Measurements from ENCODE around the gene DNM3. TPM values are rescaled to one million over a fixed set of nuclear protein-coding genes. Genes with fewer than 3 reads are reported as not detected.
A peak's percentile ranks its signal among the peaks of the same experiment; 100 is the strongest.

The DNM3 gene
- total and polyA plus RNA-seq, 9 of the 15 experiments (the other 6 are each of a cell fraction or from before 2014, with no cell fraction given): 0.08 to 0.36 (median 0.22) TPM; not detected in 1

- TF ChIP-seq HMGN3 (IDR thresholded peaks at IDR 0.05; ENCODE audit: borderline replicate concordance, extremely low read depth, insufficient read length, low read depth, low read length) (peak; percentile 3), PRPF4 (IDR thresholded peaks at IDR 0.05; ENCODE audit: insufficient read depth, low read depth, low read length, poor library complexity, severe bottlenecking) (no peak), MYBL2 (IDR thresholded peaks at IDR 0.05; ENCODE audit: low read depth) (no peak), MYBL2 (CRISPR knock-in tag; IDR thresholded peaks at IDR 0.05; ENCODE audit: borderline replicate concordance) (no peak), ZFP36 (IDR thresholded peaks at IDR 0.05; ENCODE audit: low read depth, low read length, partially characterized antibody) (no peak), ZBTB5 (IDR thresholded peaks at IDR 0.05) (no peak), HDAC1 (IDR thresholded peaks at IDR 0.05) (0 out of 4 replicates have a peak, but pooled peaks of 1 of the 2 experiments have one; percentile 5), ZFP91 (CRISPR knock-in tag; IDR thresholded peaks at IDR 0.05) (no peak), NCOA2 (IDR thresholded peaks at IDR 0.05; ENCODE audit: partially characterized antibody in 2 of 2) (no peak), GTF2E2 (tag; IDR thresholded peaks at IDR 0.05) (peak; percentile 91), FOXA1 (IDR thresholded peaks at IDR 0.05; ENCODE audit: borderline replicate concordance) (no peak)
- TF ChIP-seq, protein P1, sequence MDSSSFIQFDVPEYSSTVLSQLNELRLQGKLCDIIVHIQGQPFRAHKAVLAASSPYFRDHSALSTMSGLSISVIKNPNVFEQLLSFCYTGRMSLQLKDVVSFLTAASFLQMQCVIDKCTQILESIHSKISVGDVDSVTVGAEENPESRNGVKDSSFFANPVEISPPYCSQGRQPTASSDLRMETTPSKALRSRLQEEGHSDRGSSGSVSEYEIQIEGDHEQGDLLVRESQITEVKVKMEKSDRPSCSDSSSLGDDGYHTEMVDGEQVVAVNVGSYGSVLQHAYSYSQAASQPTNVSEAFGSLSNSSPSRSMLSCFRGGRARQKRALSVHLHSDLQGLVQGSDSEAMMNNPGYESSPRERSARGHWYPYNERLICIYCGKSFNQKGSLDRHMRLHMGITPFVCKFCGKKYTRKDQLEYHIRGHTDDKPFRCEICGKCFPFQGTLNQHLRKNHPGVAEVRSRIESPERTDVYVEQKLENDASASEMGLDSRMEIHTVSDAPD (CRISPR knock-in tag; IDR thresholded peaks at IDR 0.05): no peak
- TF ChIP-seq, protein P2, sequence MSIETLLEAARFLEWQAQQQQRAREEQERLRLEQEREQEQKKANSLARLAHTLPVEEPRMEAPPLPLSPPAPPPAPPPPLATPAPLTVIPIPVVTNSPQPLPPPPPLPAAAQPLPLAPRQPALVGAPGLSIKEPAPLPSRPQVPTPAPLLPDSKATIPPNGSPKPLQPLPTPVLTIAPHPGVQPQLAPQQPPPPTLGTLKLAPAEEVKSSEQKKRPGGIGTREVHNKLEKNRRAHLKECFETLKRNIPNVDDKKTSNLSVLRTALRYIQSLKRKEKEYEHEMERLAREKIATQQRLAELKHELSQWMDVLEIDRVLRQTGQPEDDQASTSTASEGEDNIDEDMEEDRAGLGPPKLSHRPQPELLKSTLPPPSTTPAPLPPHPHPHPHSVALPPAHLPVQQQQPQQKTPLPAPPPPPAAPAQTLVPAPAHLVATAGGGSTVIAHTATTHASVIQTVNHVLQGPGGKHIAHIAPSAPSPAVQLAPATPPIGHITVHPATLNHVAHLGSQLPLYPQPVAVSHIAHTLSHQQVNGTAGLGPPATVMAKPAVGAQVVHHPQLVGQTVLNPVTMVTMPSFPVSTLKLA (conservative IDR thresholded peaks at IDR 0.05): 0 out of 4 replicates have a peak, but pooled peaks of 1 of the 2 experiments have one; percentile 39
- TF ChIP-seq, protein P3, sequence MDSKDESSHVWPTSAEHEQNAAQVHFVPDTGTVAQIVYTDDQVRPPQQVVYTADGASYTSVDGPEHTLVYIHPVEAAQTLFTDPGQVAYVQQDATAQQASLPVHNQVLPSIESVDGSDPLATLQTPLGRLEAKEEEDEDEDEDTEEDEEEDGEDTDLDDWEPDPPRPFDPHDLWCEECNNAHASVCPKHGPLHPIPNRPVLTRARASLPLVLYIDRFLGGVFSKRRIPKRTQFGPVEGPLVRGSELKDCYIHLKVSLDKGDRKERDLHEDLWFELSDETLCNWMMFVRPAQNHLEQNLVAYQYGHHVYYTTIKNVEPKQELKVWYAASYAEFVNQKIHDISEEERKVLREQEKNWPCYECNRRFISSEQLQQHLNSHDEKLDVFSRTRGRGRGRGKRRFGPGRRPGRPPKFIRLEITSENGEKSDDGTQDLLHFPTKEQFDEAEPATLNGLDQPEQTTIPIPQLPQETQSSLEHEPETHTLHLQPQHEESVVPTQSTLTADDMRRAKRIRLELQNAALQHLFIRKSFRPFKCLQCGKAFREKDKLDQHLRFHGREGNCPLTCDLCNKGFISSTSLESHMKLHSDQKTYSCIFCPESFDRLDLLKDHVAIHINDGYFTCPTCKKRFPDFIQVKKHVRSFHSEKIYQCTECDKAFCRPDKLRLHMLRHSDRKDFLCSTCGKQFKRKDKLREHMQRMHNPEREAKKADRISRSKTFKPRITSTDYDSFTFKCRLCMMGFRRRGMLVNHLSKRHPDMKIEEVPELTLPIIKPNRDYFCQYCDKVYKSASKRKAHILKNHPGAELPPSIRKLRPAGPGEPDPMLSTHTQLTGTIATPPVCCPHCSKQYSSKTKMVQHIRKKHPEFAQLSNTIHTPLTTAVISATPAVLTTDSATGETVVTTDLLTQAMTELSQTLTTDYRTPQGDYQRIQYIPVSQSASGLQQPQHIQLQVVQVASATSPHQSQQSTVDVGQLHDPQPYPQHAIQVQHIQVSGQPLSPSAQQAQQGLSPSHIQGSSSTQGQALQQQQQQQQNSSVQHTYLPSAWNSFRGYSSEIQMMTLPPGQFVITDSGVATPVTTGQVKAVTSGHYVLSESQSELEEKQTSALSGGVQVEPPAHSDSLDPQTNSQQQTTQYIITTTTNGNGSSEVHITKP (IDR thresholded peaks at IDR 0.05; ENCODE audit: partially characterized antibody): no peak
Measured at GRCh38 chr1:172442843-172443565, 601.7 kb downstream of the DNM3 start (continued).
